Prostate gland (tissue), 2 donors: Measurements from ENCODE around the gene COL2A1. TPM values are rescaled to one million over a fixed set of nuclear protein-coding genes. Genes with fewer than 3 reads are reported as not detected.

ENCODE experiments used
- DNase-seq: peaks from one replicate; pipeline ENCODE4 v3.0.0-alpha.2; 2019; ENCODE audit warnings: low spot score
- H3K27ac ChIP-seq, 2 donors: fragments of 200-600 bp; sonication (generic); 2 replicates each; pipeline ENCODE4 v1.5.1; 2017 to 2019
- H3K27me3 ChIP-seq: fragments of 200-600 bp; sonication (generic); replicated peaks from 2 replicates; pipeline ENCODE4 v1.5.1; 2019; ENCODE audit not compliant: insufficient read depth
- H3K36me3 ChIP-seq, 2 donors: fragments of 200-600 bp; sonication (generic); 1 replicate in 1 of 2; 2 replicates in 1 of 2; pipeline versions ENCODE4 v1.5.1 to v1.8.1; 2017 to 2019
- H3K4me1 ChIP-seq: fragments of 200-600 bp; sonication (generic); replicated peaks from 2 replicates; pipeline ENCODE4 v1.5.1; 2019
- H3K4me3 ChIP-seq, 2 donors: fragments of 200-600 bp; sonication (generic); 2 replicates each; pipeline ENCODE4 v1.5.1; 2017 to 2019
- H3K9me3 ChIP-seq: fragments of 200-600 bp; sonication (generic); 2 replicates; pipeline ENCODE4 v1.5.1; 2017
- CTCF ChIP-seq, 4 experiments: fragments of 200-600 bp in 2 of 4; fragments of 450-650 bp in 2 of 4; sonication (generic) in 2 of 4; IDR thresholded peaks; 1 replicate in 3 of 4; 2 replicates in 1 of 4; pipeline ENCODE4 v1.5.1; 2016 to 2019; ENCODE audit warnings: antibody characterized with exemption in 4 of 4, mild to moderate bottlenecking in 2 of 4, moderate library complexity in 2 of 4
- POLR2A ChIP-seq: fragments of 450-650 bp; IDR thresholded peaks from one replicate; pipeline ENCODE4 v1.6.1; 2016; ENCODE audit warnings: antibody characterized with exemption, mild to moderate bottlenecking
- POLR2AphosphoS5 ChIP-seq: sonication (generic); formaldehyde crosslinking; IDR thresholded peaks from one replicate; pipeline ENCODE4 v1.6.1; 2017; ENCODE audit warnings: antibody characterized with exemption
- WGBS: methylation state at CpG from one replicate; pipeline ENCODE4 v1.1.5; 2018; 5-methylcytosine and 5-hydroxymethylcytosine counted together
- intact Hi-C: fragments of 100-400 bp; cut with DNase I; formaldehyde crosslinking; loops from one replicate; pipeline ENCODE4 v1.14.2; 2022
- total RNA-seq, 2 donors: library from RNA; depleted of rRNA; stranded (reverse); fragments of >200 nt; gene quantifications; one replicate each; pipeline ENCODE4 v1.1.0, GENCODE V29; 2016

COL2A1 gene
- total RNA-seq, 2 donors from 2014 or later, result 0.14 to 1.9 TPM

GRCh38 chr12:48041591-48042423 is 37.5 kb upstream of the COL2A1 start:
- Histone ChIP-seq H3K4me1 (no peaks in the 10 kb centered on the region), H3K9me3 (no peaks in the 10 kb centered on the region), H3K27me3 (no peaks in the 10 kb centered on the region), H3K4me3 (no peak overlapping the region), H3K27ac (no peak overlapping the region), H3K36me3 (no peaks in the 10 kb centered on the region)
- 79% methylated on average over 5 of the region's 5 CpGs for WGBS
- intact Hi-C loops, result no loop called here
- TF ChIP-seq CTCF (IDR thresholded peaks at IDR 0.05) (no peak), POLR2AphosphoS5 (no peak), POLR2A (no peak)
- no peak for DNase-seq

GRCh38 chr12:48040354-48040753 is 36.1 kb upstream of the COL2A1 start:
- Histone ChIP-seq H3K27ac (no peak overlapping the region), H3K4me1 (no peaks in the 10 kb centered on the region), H3K9me3 (no peaks in the 10 kb centered on the region), H3K4me3 (no peak overlapping the region), H3K27me3 (no peaks in the 10 kb centered on the region), H3K36me3 (no peaks in the 10 kb centered on the region)
- 59% methylated on average over 3 of the region's 3 CpGs for WGBS
- intact Hi-C loops, result no loop called here
- TF ChIP-seq POLR2A (no peak), POLR2AphosphoS5 (no peak), CTCF (IDR thresholded peaks at IDR 0.05) (no peak)
- no peak for DNase-seq

GRCh38 chr12:48039151-48039550 is 34.9 kb upstream of the COL2A1 start:
- TF ChIP-seq POLR2AphosphoS5 (no peak), POLR2A (no peak), CTCF (IDR thresholded peaks at IDR 0.05) (no peak)

GRCh38 chr12:48038085-48038484 is 33.8 kb upstream of the COL2A1 start:
- 80% methylated on average over 5 of the region's 5 CpGs for WGBS
- H3K27ac ChIP-seq, result no peak overlapping the region
- no peak for TF ChIP-seq POLR2A
- TF ChIP-seq CTCF (IDR thresholded peaks at IDR 0.05), result no peak
- TF ChIP-seq POLR2AphosphoS5, result no peak
- H3K4me3 ChIP-seq, result no peak overlapping the region
- no peak for DNase-seq
- no peaks in the 10 kb centered on the region for H3K36me3 ChIP-seq
- no peaks in the 10 kb centered on the region for H3K9me3 ChIP-seq
- H3K27me3 ChIP-seq, result no peaks in the 10 kb centered on the region
- H3K4me1 ChIP-seq, result no peaks in the 10 kb centered on the region
- intact Hi-C loops, result no loop called here

More at GRCh38 chr12:48039151-48039550, 34.9 kb upstream of the COL2A1 start:
- H3K27me3 ChIP-seq, result no peaks in the 10 kb centered on the region
- no peaks in the 10 kb centered on the region for H3K9me3 ChIP-seq
- WGBS, result 100% methylated on average over 1 of the region's 1 CpG
- no peaks in the 10 kb centered on the region for H3K4me1 ChIP-seq
- intact Hi-C loops, result no loop called here
- DNase-seq, result no peak
- no peak overlapping the region for H3K27ac ChIP-seq
- H3K36me3 ChIP-seq, result no peaks in the 10 kb centered on the region
- no peak overlapping the region for H3K4me3 ChIP-seq
